ENCODE data around the gene SVBP.
"Not testable (repeated sequence)": the region's sequence is repeated elsewhere in the genome, so short reads cannot be mapped to it uniquely, and the experiment has no call there.

SVBP gene, protein sequence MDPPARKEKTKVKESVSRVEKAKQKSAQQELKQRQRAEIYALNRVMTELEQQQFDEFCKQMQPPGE

DNA sequence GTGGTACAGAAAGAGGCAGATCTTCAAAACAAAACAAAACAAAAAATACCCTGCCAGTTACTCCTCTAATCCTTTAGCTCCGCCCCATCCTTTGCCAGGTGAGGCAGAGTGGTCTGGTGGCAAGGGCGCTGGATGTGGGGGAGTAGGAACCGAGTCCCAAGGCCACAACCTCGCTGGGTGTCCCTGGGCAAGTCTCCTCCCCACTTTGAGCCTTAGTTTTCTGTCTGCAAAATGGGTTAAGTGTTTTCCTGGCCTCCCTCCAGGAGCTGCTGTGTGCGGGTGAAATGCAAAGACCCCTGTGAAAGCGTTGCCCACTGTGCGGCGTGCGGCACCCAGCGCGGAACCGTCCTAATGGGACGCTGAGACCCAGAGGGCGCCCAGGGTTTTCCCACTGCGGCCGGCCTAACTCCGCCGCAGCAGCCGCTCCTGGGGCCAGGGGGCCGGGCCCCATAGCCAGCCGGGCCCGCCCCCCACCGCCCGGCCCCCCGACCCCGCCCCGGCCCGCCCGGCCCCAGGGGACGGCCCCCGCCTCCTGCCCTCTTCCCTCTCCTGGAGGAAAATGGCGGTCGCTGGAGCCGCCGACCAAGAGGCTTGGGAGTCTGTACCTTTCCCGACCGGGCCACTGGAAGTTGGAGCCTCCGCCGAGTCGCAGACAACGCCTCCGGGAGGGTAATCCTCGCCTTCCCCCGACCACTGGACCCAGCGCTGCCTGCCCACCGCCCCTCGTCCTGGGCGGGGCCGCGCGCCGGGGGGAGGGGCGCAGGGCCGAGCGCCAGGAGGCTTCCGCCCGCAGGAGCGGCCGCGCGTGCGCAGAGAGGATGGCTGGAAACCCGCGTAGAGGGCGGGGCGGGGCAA lies at the start of gene SVBP, which contains the start of gene ERMAP:
TSS of gene SVBP (minus strand) at position 813 of the 855 bp plus-strand sequence. CDS start 853 bp downstream, outside the sequence.
TSS of gene ERMAP (plus strand) at position 538 of the 855 bp plus-strand sequence. CDS start 13,327 bp downstream, outside the sequence.
- DNase-seq (ENCODE audit: low read depth in 2 of 2) = peak; percentile 84 to 92

DNA sequence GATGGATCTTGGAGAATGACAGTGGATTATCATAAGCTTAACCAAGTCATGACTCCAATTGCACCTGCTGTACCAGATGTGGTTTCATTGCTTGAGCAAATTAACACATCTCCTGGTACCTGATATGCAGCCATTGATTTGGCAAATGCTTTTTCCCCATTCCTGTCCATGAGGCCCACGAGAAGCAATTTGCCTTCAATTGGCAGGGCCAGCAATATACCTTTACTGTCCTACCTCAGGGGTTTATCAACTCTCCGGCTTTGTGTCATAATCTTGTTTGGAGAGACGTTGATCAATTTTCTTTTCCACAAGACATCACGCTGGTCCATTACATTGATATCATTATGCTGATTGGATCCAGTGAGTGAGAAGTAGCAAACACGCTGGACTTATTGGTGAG lies 49.4 kb upstream of the SVBP start:
- DNase-seq (ENCODE audit: low read depth in 2 of 2) = no peak

DNA sequence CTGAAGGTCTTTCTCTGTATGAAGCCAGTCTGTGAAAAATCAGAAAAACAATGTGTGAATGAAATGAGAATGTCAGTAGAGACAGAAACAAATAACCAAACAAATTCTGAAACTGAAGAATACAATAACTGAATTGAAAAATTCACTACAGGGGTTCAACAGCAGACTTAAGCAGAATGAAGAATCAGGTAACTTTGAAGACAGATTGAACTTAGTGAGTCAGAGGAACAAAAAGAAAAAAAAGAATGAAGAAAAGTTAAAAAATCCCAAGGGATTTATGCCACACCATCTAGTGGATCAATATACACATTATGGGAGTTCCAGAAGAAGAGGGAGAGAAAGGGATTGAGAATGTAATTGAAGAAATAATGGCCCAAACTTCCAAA lies 43.8 kb upstream of the SVBP start:
- no peak for DNase-seq (ENCODE audit: low read depth in 2 of 2)

DNA sequence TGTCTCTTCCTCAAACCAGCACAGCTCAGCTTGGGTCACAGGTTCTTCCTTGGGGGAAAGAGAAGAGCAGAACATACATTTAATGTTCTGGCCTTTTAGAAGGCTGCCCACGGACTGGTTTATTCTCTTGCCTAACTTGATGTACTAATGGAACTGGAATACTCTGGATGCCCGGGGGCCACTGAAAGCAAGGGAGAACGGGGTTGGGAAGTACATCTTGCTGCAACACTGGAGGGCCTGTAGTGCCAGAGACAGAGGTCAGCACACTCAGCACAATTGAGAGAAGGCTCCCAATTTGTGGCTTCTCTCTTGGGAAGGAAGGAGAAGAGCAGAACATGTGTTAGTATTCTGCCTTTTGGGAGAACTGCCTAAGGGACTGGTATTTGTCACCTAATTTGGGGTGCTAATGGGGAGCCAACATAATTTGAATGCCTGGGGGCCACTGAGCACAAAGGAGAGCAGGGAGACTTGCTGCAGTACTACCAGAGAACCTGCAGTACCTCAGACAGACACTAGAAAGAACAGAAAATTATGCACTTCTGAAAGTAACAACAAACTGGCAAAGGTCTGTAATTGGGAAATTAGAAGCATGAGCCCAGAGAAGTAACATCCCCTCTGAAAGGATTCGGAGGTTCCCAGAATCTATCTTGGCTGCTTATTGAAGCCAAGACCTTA lies 43.3 kb upstream of the SVBP start:
- DNase-seq (ENCODE audit: low read depth in 2 of 2) = no peak

DNA sequence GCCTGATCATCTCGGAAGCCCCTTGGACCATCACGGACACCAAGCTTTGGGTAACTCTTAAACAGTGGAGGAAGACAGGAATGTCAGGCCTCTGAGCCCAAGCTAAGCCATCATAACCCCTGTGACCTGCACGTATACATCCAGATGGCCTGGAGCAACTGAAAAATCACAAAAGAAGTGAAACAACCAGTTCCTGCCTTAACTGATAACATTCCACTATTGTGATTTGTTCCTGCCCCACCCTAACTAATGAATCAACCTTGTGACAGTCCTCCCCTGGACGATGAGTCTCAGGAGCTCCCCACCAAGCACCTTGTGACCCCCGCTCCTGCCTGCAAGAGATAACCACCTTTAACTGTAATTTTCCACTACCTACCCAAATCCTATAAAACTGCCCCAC lies 42.2 kb upstream of the SVBP start:
- DNase-seq (ENCODE audit: low read depth in 2 of 2) = not testable (repeated sequence)

DNA sequence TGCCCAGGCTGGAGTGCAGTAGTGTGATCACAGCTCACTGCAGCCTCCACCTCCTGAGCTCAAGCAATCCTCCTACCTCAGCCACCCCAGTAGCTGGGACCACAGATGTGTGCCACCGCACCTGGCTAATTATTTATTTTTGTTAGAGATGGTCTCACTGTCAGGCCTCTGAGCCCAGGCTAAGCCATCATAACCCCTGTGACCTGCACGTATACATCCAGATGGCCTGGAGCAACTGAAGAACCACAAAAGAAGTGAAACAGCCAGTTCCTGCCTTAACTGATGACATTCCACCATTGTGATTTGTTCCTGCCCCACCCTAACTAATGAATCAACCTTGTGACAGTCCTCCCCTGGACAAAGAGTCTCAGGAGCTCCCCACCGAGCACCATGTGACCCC lies 39.4 kb upstream of the SVBP start:
- not testable (repeated sequence) for DNase-seq (ENCODE audit: low read depth in 2 of 2)

DNA sequence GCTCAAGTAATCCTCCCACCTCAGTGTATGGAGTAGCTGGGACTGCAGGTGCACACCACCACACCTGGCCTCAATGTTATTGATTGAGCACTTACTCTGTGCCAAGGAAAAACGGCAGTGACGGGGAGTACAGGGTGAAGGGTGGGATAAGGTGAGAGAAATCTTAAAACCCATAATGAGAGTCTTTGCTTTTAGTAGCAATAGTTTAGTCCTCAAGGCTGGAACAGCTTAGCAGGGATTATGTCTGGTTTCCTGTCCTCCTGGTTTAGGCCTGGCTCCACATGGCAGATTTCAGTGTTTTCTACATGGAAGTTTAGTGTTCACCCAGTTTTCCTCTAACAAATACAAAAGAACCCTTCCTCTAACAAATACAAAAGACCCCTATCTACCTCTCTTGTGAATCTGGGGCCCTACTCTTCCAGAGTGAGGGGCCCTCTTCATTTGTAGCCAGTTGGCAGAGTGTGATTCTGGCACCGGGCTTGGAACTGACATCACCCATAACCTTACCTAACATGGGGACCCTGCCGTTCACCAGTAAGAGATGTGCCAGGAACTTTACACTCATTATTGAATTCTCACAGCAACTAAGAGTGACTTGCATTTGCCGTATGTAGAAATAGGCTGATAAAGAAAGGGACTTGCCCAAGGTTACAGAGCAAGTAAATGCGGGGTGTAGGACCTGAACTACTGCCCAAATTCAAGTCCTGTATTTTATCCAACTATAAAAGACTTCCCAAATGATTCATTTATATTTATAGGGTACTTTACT lies 36.1 kb upstream of the SVBP start:
- no peak for DNase-seq (ENCODE audit: low read depth in 2 of 2)

DNA sequence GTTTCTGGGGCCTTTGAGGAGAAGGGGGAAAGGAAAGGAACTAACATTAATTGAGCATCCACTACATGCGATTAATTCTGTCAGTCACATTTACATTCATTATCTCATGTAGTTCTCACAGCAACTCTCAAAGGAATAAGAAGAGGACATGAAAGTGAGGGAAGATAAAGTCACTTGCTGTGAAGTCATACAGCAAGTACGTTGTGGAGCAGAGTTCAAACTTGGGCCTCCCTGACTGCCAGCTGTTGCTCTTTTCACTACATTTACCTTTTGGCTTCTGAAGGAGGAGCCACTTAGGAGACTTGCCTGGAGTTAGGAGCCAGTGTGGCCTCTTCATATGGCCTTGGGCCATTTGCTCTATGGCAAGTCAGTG lies 35.4 kb upstream of the SVBP start:
- no peak for DNase-seq (ENCODE audit: low read depth in 2 of 2)

DNA sequence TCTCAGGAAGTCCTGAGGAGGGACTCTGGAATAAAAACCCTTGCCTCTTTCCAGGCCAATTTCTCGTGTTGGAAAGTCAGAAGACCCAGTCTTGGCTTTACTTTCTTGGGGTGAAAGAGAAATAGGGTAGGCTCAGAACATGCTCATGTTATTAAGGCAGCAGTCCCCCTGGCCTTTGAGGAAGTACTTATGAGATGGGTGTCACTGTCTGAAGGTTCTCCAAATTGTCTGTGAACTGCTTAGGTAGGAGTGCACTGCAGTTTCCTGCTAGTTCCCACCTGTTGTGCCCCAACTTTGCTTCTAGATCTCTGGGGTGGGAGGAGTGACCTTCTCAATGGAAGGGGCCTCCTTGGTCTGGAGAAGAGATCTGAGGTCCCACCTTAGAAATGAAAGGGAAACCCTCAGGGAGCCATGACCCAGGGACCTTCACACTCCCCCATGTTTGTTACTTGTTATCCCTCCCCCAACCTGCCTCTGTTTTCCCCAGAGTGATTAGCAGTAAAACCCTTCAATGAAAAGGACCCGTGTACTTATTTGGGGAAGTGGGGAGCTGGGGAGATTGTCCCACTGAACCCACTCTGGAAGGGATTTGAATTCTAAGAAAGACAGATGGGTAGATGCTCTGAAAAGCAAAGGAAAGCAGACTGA lies 34.9 kb upstream of the SVBP start:
- no peak for DNase-seq (ENCODE audit: low read depth in 2 of 2)

DNA sequence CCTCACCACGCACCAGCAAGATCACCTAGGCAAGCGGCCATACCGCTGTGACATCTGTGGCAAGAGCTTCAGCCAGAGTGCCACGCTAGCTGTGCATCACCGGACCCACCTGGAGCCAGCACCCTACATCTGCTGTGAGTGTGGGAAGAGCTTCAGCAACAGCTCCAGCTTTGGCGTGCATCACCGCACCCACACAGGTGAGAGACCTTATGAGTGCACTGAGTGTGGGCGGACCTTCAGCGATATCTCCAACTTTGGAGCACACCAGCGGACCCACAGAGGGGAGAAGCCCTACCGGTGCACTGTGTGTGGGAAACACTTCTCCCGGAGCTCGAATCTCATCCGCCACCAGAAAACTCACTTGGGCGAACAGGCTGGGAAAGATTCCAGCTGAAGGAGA lies 34.2 kb upstream of the SVBP start:
- no peak for DNase-seq (ENCODE audit: low read depth in 2 of 2)

DNA sequence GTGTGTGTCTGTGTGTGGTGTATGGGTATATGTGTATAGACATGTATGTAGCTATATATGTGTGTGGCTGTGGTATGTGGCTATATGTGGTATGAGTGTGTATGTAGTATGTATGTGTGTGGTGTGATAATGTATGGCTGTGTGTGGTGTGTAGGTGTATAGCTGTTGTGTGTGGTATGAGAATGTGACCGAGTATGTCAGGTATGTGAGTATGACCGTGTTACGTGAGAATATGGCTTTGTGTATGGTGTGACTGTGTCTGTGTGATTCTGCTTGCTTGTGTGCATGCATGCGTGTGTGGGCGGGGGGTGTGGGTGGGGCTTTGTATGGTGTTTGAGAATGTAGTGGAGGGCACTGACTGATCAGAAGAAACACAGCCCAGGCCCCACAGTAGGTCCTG lies 32.7 kb upstream of the SVBP start:
- no peak for DNase-seq (ENCODE audit: low read depth in 2 of 2)

DNA sequence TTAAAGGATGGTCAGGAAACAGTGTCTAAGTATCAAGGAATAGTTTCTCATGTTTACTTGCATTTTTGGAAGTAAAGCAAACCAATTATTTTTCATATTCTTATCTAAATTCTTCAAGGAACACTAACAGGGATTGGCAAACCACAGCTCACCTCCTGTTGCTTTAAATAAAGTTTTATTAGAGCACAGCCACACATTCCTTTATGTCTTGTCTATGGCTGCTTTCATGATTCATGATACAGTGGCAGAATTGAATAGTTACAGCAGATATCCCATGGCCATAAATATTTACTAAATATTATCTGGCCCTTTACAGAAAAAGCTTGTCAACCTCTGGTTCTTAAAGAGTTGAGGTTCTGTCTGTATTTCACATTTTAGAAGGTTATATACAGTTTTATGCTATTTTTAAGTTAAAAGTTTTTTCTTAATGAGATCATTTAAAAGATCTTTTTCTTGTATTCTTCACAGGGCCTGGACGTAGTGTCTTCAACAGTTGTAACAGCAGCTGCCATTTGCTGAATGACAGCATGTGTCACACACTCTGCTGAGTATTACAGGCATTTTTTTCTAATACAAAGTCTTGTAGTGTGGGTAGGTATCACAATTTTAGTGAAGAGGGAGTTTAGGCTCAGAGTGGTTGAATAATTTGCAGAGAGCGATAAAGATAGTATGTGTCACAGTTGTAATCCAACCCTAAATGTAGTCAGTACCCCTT lies 31.8 kb upstream of the SVBP start:
- no peak for DNase-seq (ENCODE audit: low read depth in 2 of 2)

DNA sequence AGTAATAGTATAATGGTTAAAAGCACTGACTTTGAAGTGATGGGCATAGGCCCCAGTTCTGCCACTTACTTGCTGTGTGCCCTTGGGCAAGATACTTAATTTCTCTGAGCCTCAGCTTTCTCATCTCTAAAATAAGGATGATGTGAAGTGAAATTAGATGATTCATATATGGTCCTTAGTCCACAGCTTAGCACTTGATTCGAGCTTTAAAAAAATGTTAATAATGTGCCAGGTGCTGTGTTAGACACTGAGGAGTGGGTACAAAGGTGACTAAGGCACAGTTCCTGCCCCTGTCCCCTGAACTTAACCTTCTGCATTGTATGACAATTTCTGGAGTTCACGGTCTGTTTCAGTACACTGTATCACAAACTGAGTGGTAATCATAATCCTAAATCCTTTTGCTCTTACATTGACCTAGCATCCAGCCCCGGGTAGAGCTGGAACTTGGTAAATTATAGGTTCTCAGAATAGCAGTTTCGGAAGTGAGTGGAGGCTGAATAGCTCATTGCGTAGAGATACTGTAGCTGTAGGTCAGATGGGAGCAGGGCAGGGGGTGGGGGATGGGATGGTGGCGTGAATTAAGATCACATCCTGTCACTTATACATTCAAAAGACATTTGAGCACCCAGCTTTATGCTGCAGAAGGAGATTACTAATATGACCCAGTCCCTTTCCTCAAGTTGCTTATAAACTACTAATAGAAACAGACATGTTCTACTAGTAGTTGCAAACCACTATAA lies 30.7 kb upstream of the SVBP start:
- DNase-seq (ENCODE audit: low read depth in 2 of 2) = no peak

DNA sequence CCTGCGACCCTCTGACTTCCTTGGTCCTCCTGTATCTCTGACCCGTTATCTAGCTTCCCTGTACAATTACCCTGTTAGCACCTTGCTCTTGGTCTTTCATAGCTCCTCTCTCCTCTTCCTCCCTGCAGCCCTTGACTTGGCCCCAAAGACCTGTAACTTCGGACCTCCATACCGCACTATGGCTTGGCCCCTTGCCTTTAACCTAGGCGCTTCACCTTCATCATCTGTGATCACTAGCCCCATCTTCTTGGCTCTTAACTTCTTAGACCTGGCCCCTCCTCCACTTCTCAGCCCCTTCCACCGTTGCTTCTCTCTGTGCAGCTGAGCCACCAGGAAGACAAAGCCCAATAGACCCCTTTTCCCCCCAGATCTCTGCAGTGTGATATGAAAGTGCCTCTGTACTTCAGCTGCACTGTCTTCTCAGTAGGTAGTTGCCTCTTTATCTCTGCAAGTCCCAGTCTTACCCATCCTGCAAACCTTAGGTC lies 30.0 kb upstream of the SVBP start:
- no peak for DNase-seq (ENCODE audit: low read depth in 2 of 2)

DNA sequence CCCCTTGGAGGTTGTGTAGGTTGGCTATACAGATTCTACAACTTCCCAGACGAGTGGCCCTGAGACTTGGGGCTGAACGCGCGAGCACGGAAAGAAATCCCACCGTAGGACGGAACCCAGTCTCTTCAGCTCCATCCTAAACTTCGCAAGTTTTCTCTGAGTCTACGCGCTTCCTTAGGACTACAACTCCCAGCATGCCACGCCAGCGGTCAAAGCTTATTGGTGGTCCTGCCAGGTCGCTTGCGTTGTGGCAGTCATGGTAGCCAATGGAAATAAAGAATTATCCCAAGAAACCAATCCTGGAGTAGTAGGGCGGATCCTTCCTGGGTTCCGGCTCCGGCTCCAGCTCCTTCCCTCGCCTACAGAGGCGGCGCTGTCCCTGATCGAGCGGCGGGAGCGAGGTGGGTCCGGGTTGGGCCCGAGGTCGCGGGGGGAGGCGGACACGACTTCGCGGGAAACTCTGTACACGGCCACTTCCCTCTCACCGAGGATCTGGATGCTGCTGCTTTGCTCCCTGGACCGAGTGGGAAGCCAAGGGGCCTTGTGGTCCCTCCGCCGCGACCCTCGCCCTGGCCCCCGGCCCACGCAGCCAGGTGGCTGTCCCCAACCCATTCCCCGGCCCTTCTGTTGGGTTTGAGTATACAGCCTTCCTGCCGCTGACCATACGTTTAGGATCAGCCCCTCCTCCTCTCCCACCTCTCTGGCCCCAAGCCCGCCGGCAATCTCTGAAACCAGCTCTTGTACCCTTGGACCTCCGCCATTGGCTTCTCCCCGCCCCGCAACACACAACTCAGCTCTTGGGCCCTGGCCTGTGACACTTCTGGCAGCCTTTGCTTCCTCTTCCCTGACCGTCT lies 29.3 kb upstream of the SVBP start, which contains the start of gene ZNF691:
TSS of gene ZNF691 (plus strand) at position 357 of the 854 bp plus-strand sequence. CDS start 3,046 bp downstream, outside the sequence.
- DNase-seq (ENCODE audit: low read depth in 2 of 2) = peak; percentile 81 to 82

DNA sequence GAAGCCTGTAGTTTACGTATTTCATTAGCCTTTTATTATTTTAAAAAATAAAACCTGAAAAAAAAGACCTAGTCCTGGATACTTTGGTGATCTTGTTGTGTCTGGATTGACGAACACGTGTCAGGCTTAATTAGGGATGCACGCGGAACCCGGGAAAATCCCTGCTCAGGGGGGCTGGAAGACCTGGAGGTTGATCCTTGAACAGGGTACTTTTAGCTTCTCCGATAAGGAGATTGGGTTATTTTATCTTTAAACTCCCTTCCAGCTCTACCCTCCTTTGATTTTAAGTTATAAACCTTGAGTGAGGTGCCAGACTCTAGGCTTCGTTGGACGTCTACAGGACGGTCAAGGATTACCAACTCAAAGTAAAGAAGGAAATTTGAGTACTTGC lies 28.7 kb upstream of the SVBP start:
- DNase-seq (ENCODE audit: low read depth in 2 of 2) = no peak

DNA sequence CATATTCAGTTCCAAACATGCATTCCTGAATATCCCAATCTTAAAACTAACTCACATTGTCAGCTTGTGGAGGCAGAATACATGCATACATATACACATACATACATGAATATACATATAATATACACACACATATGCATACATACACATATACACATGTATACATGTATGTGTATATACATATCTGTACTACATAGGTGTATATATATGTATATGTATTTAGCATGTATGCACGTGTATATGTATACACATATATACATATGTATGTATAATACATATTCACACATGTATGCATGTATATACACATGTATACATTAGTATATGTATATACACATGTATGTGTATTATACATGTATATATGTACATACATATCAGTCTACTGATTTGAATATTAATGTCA lies 28.0 kb upstream of the SVBP start:
- no peak for DNase-seq (ENCODE audit: low read depth in 2 of 2)

DNA sequence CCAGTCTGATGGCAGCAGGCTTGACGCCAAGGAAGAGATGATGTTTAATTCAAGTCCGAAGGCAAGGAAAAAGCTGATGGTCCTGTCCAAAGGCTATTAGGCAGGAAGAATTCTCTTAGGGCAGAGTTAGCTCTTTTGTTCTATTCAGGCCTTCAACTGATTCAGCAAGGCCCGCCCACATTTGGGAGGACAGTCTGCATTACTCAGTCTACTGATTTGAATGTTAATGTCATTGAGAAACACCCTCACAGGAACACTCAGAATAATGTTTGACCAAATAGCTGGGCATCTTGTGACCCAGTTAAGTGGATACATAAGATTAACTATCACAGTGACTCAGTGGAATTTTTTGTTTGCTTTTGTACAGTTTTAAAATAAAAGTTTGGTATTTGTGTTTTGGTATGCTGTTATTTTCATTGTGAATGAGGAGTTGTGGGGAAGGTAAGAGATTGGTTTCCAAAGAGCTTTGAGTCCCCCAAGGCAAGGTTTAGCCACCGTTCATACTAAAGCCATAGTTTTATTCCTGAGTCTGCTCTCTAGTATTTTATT lies 27.5 kb upstream of the SVBP start:
- no peak for DNase-seq (ENCODE audit: low read depth in 2 of 2)

All from stimulated activated CD8-positive, alpha-beta memory T cell treated with anti-CD3 and anti-CD28 coated beads, Interleukin-7, amount 100 ng/mL, for 4 hours (primary cell).